Stimulated activated CD4-positive, alpha-beta T cell treated with anti-CD3 and anti-CD28 coated beads, Interleukin-15, amount 100 ng/mL, for 48 hours (primary cell): ENCODE measurements around the gene PIWIL1.

Experiments used
- DNase-seq, 2 donors: peaks; one replicate each; pipeline ENCODE4 v3.0.0-alpha.2; 2020; ENCODE audit warnings: low read depth in 2 of 2

PIWIL1 gene

GRCh38 chr12:130336723-130337487 lies 782 bp upstream of the PIWIL1 start:
- DNase-seq, result no peak

- DNase-seq, result no peak
These were observed 1.3 kb downstream of the PIWIL1 start for GRCh38 chr12:130338794-130339601.

- DNase-seq, result no peak
These were observed 2.3 kb downstream of the PIWIL1 start for GRCh38 chr12:130339951-130340350.

- no peak for DNase-seq
These were observed 4.8 kb downstream of the PIWIL1 start for GRCh38 chr12:130342442-130342841.

- no peak for DNase-seq
These were observed 5.2 kb downstream of the PIWIL1 start for GRCh38 chr12:130342842-130343241.

- DNase-seq, result no peak
These were observed 6.8 kb downstream of the PIWIL1 start for GRCh38 chr12:130344529-130344928.

- no peak for DNase-seq
These were observed 7.6 kb downstream of the PIWIL1 start for GRCh38 chr12:130345292-130345691.

GRCh38 chr12:130347588-130347987 lies 9.9 kb downstream of the PIWIL1 start:
- no peak for DNase-seq

- no peak for DNase-seq
These were observed 13.0 kb downstream of the PIWIL1 start for GRCh38 chr12:130350715-130351114.

- no peak for DNase-seq
These were observed 13.6 kb downstream of the PIWIL1 start for GRCh38 chr12:130351326-130351725.

- no peak for DNase-seq
These were observed 15.4 kb downstream of the PIWIL1 start for GRCh38 chr12:130353081-130353480.

GRCh38 chr12:130354407-130354806 lies 16.7 kb downstream of the PIWIL1 start:
- no peak for DNase-seq

- DNase-seq, result no peak
These were observed 18.5 kb downstream of the PIWIL1 start for GRCh38 chr12:130356222-130356621.

- no peak for DNase-seq
These were observed 19.6 kb downstream of the PIWIL1 start for GRCh38 chr12:130357241-130357640.

- DNase-seq, result no peak
These were observed 20.1 kb downstream of the PIWIL1 start for GRCh38 chr12:130357729-130358330.

- DNase-seq, result no peak
These were observed 24.4 kb downstream of the PIWIL1 start for GRCh38 chr12:130362060-130362459.

GRCh38 chr12:130364578-130364977 lies 26.9 kb downstream of the PIWIL1 start:
- no peak for DNase-seq

- DNase-seq, result no peak
These were observed 28.5 kb downstream of the PIWIL1 start for GRCh38 chr12:130366159-130366558.

- no peak for DNase-seq
These were observed 29.3 kb downstream of the PIWIL1 start for GRCh38 chr12:130367003-130367402.

- no peak for DNase-seq
These were observed 29.8 kb downstream of the PIWIL1 start for GRCh38 chr12:130367523-130367922.

GRCh38 chr12:130369816-130370215 lies 32.1 kb downstream of the PIWIL1 start:
- DNase-seq, result no peak

- no peak for DNase-seq
These were observed 33.6 kb downstream of the PIWIL1 start for GRCh38 chr12:130371296-130371695.

- no peak for DNase-seq
These were observed 35.2 kb downstream of the PIWIL1 start for GRCh38 chr12:130372936-130373335.
